CD14-positive monocyte (primary cell): ENCODE results near the gene BNC2. TPM values are rescaled to one million over a fixed set of nuclear protein-coding genes. Genes with fewer than 3 reads are reported as not detected.

Experiments
- DNase-seq, 3 donors: peaks; one replicate each; pipeline ENCODE4 v3.0.0-alpha.2; 2011 to 2022
- H2AFZ ChIP-seq: 2 replicates; pipeline ENCODE4 v1.6.0; 2012; ENCODE audit warnings: mild to moderate bottlenecking, low read depth, low read length, inconsistent platforms; ENCODE audit not compliant: insufficient read depth, poor library complexity, severe bottlenecking
- H3K27ac ChIP-seq, 2 donors: 1 replicate in 1 of 2; 2 replicates in 1 of 2; pipeline ENCODE4 v1.5.1; 2012 to 2013; ENCODE audit warnings: low read length in 2 of 2, control low read depth in 1 of 2, inconsistent platforms in 1 of 2, low read depth in 1 of 2, mild to moderate bottlenecking in 1 of 2
- H3K27me3 ChIP-seq, 2 donors: one replicate each; pipeline versions ENCODE4 v1.6.0 to v1.6.1; 2011 to 2013; ENCODE audit warnings: low read length in 2 of 2; ENCODE audit not compliant: control insufficient read depth in 2 of 2, insufficient read depth in 2 of 2
- H3K36me3 ChIP-seq, 2 donors: replicated peaks in 1 of 2; 1 replicate in 1 of 2; 2 replicates in 1 of 2; pipeline versions ENCODE4 v1.5.1 to v1.6.1; 2012 to 2013; ENCODE audit warnings: low read length in 2 of 2, control low read depth in 1 of 2, inconsistent platforms in 1 of 2, mild to moderate bottlenecking in 1 of 2; ENCODE audit not compliant: insufficient read depth in 2 of 2, control insufficient read depth in 1 of 2
- H3K4me1 ChIP-seq, 2 donors: 1 replicate in 1 of 2; 2 replicates in 1 of 2; pipeline versions ENCODE4 v1.5.1 to v1.6.1; 2012 to 2013; ENCODE audit warnings: low read length in 2 of 2, control low read depth in 1 of 2, inconsistent platforms in 1 of 2, mild to moderate bottlenecking in 1 of 2, moderate library complexity in 1 of 2; ENCODE audit not compliant: insufficient read depth in 2 of 2, control insufficient read depth in 1 of 2
- H3K4me2 ChIP-seq: replicated peaks from 2 replicates; pipeline ENCODE3; 2012; ENCODE audit warnings: low read length, moderate library complexity, mild to moderate bottlenecking; ENCODE audit not compliant: poor library complexity, severe bottlenecking; ENCODE audit errors: extremely low read depth
- H3K4me3 ChIP-seq, 3 experiments: fragments of 200-600 bp in 1 of 3; sonication (generic) in 1 of 3; replicated peaks in 1 of 3; 1 replicate in 2 of 3; 2 replicates in 1 of 3; pipeline ENCODE4 v1.5.1; 2011 to 2013; ENCODE audit warnings: low read length in 3 of 3, mild to moderate bottlenecking in 3 of 3, control low read depth in 2 of 3, low read depth in 2 of 3, inconsistent platforms in 1 of 3, moderate library complexity in 1 of 3
- H3K79me2 ChIP-seq: 2 replicates; pipeline ENCODE4 v1.6.0; 2012; ENCODE audit warnings: mild to moderate bottlenecking, control low read depth, inconsistent platforms, low read length, moderate library complexity; ENCODE audit not compliant: insufficient read depth
- H3K9ac ChIP-seq: 2 replicates; pipeline ENCODE4 v1.6.0; 2017; ENCODE audit warnings: low read length, mild to moderate bottlenecking; ENCODE audit not compliant: insufficient read depth, poor library complexity, severe bottlenecking
- H3K9me3 ChIP-seq, 2 donors: replicated peaks in 1 of 2; 1 replicate in 1 of 2; 2 replicates in 1 of 2; pipeline versions ENCODE4 v1.5.1 to v1.6.1; 2012 to 2013; ENCODE audit warnings: low read length in 2 of 2, control low read depth in 1 of 2; ENCODE audit not compliant: control insufficient read depth in 1 of 2, insufficient read depth in 1 of 2
- H4K20me1 ChIP-seq: 2 replicates; pipeline ENCODE4 v1.6.0; 2012; ENCODE audit warnings: mild to moderate bottlenecking, low read length, control low read depth, moderate library complexity; ENCODE audit not compliant: insufficient read depth
- H3K27ac Mint-ChIP-seq, 7 donors: one replicate each; pipeline ENCODE4 v1.8.0; 2020; ENCODE audit warnings: mild to moderate bottlenecking in 7 of 7, mixed read lengths in 7 of 7, moderate library complexity in 6 of 7, inconsistent platforms in 2 of 7
- H3K27me3 Mint-ChIP-seq, 3 donors: one replicate each; pipeline ENCODE4 v1.8.0; 2021 to 2022; ENCODE audit warnings: low read depth in 3 of 3, mild to moderate bottlenecking in 3 of 3, mixed read lengths in 3 of 3, moderate library complexity in 3 of 3, inconsistent platforms in 1 of 3
- H3K36me3 Mint-ChIP-seq, 2 donors: one replicate each; pipeline ENCODE4 v1.8.0; 2020; ENCODE audit warnings: mixed read lengths in 2 of 2, inconsistent platforms in 1 of 2, mild to moderate bottlenecking in 1 of 2
- H3K4me1 Mint-ChIP-seq: one replicate; pipeline ENCODE4 v1.8.0; 2020; ENCODE audit warnings: mild to moderate bottlenecking, mixed read lengths
- H3K4me3 Mint-ChIP-seq, 2 donors: one replicate each; pipeline ENCODE4 v1.8.0; 2020; ENCODE audit warnings: mild to moderate bottlenecking in 2 of 2, mixed read lengths in 2 of 2, moderate library complexity in 1 of 2
- H3K9me3 Mint-ChIP-seq, 7 donors: one replicate each; pipeline ENCODE4 v1.8.0; 2020 to 2022; ENCODE audit warnings: mixed read lengths in 7 of 7, mild to moderate bottlenecking in 6 of 7, moderate library complexity in 6 of 7, inconsistent platforms in 2 of 7
- CTCF ChIP-seq: fragments of 200-600 bp; IDR thresholded peaks from one replicate; pipeline ENCODE4 v1.8.0; 2022; ENCODE audit warnings: antibody characterized with exemption, mild to moderate bottlenecking
- WGBS: methylation state at CpG from one replicate; pipeline ENCODE4 v1.1.5; 2013; ENCODE audit warnings: missing lambda C conversion rate; ENCODE audit not compliant: insufficient coverage; 5-methylcytosine and 5-hydroxymethylcytosine counted together
- intact Hi-C, 2 donors: fragments of 100-400 bp; cut with micrococcal nuclease; formaldehyde crosslinking; loops; one replicate each; pipeline versions ENCODE4 v1.15.0 to v1.15.1; 2023
- polyA plus RNA-seq, 3 donors: library from polyadenylated mRNA; depleted of rRNA in 1 of 3; unstranded in 2 of 3; stranded (reverse) in 1 of 3; fragments of 300-500 nt in 2 of 3; fragments of >200 nt in 1 of 3; fragmentation: Illumina TruSeq in 2 of 3; gene quantifications; 1 replicate in 2 of 3; 2 replicates in 1 of 3; pipeline ENCODE4 v1.2.3, GENCODE V29; 2012 to 2021

BNC2 gene
- polyA plus RNA-seq, 3 donors, result 0.01 TPM; not detected in 2

GRCh38 chr9:16598316-16598715, 272.2 kb downstream of the BNC2 start:
- WGBS, result 89% methylated on average over 3 of the region's 3 CpGs
- DNase-seq, result no peak
- Histone ChIP-seq H3K27ac (no peak overlapping the region), H3K36me3 (no peaks in the 10 kb centered on the region), H4K20me1 (no peaks in the 10 kb centered on the region), H3K9me3 (no peaks in the 10 kb centered on the region), H3K4me1 (no peaks in the 10 kb centered on the region), H2AFZ (no peak overlapping the region), H3K4me3 (no peak overlapping the region), H3K4me2 (no peak overlapping the region), H3K9ac (no peak overlapping the region), H3K27me3 (no peaks in the 10 kb centered on the region), H3K79me2 (no peaks in the 10 kb centered on the region)
- intact Hi-C loops, result no loop called here
- Mint-ChIP-seq H3K27me3 (peaks cover 0 to 1% (median 0%) of the 10 kb centered on the region in 3 donors), H3K27ac (no peak overlapping the region), H3K9me3 (peaks cover 0 to 2% (median 0%) of the 10 kb centered on the region in 7 donors), H3K4me3 (no peak overlapping the region), H3K4me1 (no peaks in the 10 kb centered on the region), H3K36me3 (no peaks in the 10 kb centered on the region)
- TF ChIP-seq CTCF, result no peak

- DNase-seq, result no peak
- Mint-ChIP-seq H3K36me3 (no peaks in the 10 kb centered on the region), H3K9me3 (peaks cover 0 to 2% (median 0%) of the 10 kb centered on the region in 7 donors), H3K4me1 (no peaks in the 10 kb centered on the region), H3K27ac (no peak overlapping the region), H3K4me3 (no peak overlapping the region), H3K27me3 (peaks cover 0 to 1% (median 1%) of the 10 kb centered on the region in 3 donors)
- Histone ChIP-seq H3K36me3 (no peaks in the 10 kb centered on the region), H3K9me3 (no peaks in the 10 kb centered on the region), H3K4me1 (no peaks in the 10 kb centered on the region), H3K79me2 (no peaks in the 10 kb centered on the region), H3K9ac (no peak overlapping the region), H2AFZ (no peak overlapping the region), H3K27me3 (no peaks in the 10 kb centered on the region), H3K27ac (no peak overlapping the region), H3K4me2 (no peak overlapping the region), H3K4me3 (no peak overlapping the region), H4K20me1 (no peaks in the 10 kb centered on the region)
- no peak for TF ChIP-seq CTCF
- WGBS, result no CpG with 5 or more reads among the region's 1 CpG
- intact Hi-C loops, result no loop called here
These were observed 273.3 kb downstream of the BNC2 start for GRCh38 chr9:16597136-16597535.
